SH-SY5Y (cell line): ENCODE measurements around the gene SNX33.

Experiments
- GATA2 ChIP-seq: IDR thresholded peaks from 2 replicates; pipeline ENCODE4 v1.6.1; 2011; ENCODE audit warnings: mild to moderate bottlenecking, low read depth, low read length
- GATA3 ChIP-seq: IDR thresholded peaks from 2 replicates; pipeline ENCODE4 v1.6.1; 2011; ENCODE audit warnings: low read depth, mild to moderate bottlenecking, low read length, moderate library complexity

Gene SNX33

DNA sequence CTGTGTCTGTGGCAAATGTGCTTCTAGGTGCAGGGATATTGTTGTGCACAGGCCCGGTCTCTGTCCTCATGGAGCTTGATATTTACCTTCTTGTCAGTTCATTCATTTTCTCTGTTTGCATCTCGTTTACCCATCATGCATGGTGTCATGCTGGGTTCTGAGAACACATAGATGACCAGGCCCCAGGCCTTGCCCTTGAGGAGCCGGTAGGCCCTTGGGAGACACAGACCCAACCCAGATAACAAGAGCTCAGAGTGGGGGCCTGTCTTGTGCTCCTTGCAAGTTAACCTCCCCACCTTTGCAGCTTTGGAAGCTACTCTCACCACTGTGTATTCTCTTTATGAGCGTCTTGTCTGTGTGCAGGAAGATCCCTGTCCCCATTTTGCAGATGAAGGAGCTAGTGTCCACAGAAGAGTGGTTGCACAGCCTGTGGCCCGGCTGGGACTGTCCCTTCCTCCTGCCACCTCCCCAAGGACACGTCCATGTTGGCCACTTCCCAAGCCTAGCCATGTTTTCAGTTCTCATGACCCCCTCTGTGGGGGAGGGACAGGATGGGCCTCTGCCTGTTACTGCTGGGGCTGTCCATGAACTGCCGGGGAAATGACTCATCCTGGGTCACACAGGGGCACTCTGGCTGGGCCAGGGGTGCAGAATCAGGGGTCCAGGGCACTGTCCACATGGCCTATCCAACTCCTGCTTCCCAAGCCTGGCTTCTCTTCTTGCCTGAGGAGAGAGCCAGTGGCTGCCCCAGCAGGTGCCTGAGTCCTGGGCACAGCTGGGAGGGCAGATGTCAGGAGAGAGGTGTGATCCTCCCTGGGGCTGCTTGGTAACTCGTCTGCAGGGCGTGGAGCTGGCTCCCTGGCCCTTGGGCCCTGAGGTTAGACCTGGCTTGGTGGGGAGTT lies 3.4 kb downstream of the SNX33 start:
- TF ChIP-seq GATA2 (no peak), GATA3 (no peak)

- TF ChIP-seq GATA3: no peak
- TF ChIP-seq GATA2: no peak
Observed at GRCh38 chr15:75651810-75652543, 4.3 kb downstream of the SNX33 start.

DNA sequence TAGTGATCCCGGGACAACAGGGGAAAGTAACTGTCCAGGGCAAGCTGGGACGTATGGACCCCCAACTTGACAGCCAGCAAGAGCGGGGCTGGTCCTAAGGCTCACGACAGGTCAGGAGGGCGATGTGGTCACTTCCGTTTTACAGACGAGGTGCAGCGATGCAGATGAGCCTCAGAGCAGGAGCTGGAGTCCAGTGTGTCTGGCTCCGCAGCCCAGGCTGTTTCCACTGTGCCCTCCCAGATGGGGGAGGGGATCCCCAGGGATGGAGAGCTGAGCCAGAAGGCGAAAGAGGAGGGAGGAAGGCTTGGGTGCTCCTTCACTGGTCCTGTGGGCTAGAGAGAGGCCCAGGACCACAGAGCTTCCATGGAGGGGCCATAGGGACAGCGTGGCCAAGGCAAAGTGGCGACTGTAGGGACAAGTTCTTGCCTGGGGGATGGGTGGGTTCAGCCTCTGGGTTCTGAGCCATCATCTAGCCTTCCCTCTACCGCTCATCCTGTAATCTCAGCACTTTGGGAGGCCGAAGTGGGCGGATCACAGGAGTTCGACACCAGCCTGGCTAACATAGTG lies 5.7 kb downstream of the SNX33 start:
- TF ChIP-seq GATA3 (no peak), GATA2 (no peak)

DNA sequence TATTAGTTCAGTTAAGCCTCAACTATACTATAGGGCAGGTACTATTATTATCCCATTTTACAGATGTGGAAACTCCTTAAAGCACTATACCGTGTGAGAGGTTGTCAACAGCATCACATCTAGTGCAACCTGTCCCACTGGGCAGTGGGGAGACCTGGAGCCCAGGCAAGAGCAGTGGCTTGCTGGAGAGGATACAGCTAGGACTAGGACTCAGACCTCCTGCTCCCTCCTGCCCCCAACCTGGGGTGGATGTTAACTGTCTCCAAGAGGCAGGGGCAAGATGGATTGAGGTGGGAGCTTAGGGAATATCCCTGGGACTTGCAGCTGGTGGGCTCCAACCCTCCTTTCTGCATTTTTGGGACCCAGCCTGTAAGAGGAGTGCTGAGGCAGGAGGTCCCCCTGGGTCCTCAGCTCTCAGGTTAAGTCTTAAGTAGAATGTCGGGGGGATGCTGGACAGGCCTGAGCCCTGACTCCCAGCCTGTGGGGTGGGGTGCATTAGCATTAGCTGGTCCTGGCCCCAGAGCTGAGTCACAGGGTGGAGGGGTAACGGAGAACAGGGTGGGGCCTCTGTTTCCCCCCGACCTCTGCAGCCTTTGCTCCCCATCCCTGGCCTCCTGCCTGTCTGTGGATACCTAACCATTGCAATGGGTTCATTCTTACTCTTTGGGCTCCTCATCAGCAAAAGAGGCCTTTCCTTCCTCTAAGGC lies 6.6 kb downstream of the SNX33 start:
- TF ChIP-seq GATA3 (no peak), GATA2 (no peak)

- TF ChIP-seq GATA2 (no peak), GATA3 (no peak)
Observed at GRCh38 chr15:75655931-75656330, 8.2 kb downstream of the SNX33 start.

GRCh38 chr15:75656331-75656730 lies 8.6 kb downstream of the SNX33 start:
- TF ChIP-seq GATA2 (no peak), GATA3 (no peak)

- TF ChIP-seq GATA2 (no peak), GATA3 (no peak)
Observed at GRCh38 chr15:75656813-75657212, 9.1 kb downstream of the SNX33 start.

DNA sequence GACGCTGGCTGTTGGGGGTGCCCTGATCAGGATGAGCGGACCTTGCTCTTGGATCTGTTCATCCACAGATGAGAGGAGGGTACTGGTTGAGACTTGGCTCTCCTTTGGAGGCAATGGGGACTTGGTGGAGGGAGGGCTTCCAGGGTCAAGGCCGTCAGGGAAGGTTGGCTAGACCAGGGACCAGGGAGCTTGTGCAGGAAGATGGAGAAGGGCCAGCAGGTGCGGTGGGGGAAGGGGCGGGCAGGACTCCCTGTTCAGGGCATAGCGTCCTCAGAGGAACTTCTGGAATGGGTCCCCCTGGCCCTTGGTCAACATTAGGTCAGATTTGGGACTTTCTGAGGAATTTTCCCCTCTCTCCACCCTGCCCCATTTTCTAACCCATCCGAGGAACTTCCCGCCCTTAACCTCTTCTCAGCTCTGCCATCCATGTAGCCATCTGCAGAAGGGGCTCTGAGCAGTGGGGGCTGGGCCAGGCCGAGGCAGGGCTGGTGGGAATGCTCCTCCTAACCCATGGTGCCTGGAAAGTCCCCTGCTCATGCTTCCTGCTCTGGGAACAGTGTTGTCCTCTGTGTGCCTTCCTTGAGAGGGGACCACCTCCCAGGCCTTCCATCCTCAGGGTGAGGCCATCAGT lies 11.5 kb downstream of the SNX33 start:
- TF ChIP-seq GATA2: no peak
- no peak for TF ChIP-seq GATA3

- no peak for TF ChIP-seq GATA2
- no peak for TF ChIP-seq GATA3
Observed at GRCh38 chr15:75659928-75660645, 12.4 kb downstream of the SNX33 start.

GRCh38 chr15:75661100-75661755 lies 13.5 kb downstream of the SNX33 start:
- TF ChIP-seq GATA3: no peak
- TF ChIP-seq GATA2: no peak

DNA sequence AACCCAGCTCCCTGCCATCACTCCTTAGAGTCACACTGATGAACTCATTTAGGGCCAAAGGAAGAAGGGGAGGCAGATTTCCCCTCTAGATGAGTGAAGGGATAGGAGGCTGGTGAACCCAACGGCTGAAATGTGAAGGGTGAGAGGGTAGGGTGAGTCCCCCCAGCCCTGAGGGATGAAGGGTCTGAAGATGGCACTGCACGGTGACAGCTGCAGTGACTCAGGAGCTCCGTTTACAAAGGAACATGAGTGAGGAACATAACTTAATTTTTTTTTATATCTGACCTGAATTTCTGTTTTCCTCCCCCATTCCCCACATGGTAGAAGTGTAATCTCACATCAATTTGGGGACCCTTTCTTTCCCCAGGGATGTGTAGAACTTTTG lies 14.0 kb downstream of the SNX33 start:
- TF ChIP-seq GATA3 (no peak), GATA2 (no peak)

- no peak for TF ChIP-seq GATA2
- TF ChIP-seq GATA3: no peak
Observed at GRCh38 chr15:75662823-75663519, 15.3 kb downstream of the SNX33 start.
